HG03060 (cell line): Measurements from ENCODE around the gene MARCHF10.

Experiments
- ATAC-seq: cut with Tn5 transposase; IDR thresholded peaks from one replicate; pipeline ENCODE4 v1.9.1; 2021; ENCODE audit warnings: low read depth, moderate number of reproducible peaks; ENCODE audit not compliant: unreplicated experiment

Gene MARCHF10

DNA sequence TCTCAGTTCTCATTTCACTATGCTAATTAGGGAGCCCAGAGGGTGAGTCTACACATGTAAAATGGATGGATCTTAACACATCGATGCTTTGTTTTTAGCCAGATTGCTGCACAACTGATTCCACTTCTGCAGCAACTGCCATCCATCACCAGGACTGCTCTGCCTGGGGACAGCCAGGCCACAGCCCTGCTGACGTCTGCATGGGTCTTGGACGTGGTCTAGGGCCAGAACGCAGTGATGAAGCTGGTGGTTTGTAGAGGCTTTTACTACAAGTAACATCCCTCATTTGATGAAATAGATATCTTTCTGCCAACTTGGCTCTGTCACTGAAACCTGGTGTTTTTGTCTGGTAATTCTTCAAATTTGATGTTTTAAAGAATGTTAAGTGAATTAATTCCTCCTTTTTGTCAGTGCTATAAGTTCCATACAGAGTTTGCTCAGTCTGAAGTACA is 50.6 kb downstream of the MARCHF10 start:
- no peak for ATAC-seq

DNA sequence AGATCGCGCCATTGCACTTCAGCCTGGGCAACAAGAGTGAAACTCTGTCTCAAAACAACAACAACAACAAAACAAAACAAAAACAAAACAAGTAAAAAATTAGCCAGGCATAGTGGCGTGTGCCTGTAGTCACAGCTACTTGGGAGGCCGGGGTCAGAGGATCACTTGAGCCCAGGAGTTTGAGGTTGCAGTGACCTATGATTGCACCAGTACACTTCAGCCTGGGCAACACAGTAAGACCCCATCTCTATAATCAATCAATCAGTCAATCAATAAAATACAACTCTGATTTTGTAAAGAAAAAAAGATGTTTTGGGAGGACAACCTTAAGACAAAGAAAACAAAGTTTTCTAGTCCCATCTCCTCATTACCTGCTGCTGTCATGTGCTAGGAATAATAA is 51.9 kb downstream of the MARCHF10 start:
- no peak for ATAC-seq

DNA sequence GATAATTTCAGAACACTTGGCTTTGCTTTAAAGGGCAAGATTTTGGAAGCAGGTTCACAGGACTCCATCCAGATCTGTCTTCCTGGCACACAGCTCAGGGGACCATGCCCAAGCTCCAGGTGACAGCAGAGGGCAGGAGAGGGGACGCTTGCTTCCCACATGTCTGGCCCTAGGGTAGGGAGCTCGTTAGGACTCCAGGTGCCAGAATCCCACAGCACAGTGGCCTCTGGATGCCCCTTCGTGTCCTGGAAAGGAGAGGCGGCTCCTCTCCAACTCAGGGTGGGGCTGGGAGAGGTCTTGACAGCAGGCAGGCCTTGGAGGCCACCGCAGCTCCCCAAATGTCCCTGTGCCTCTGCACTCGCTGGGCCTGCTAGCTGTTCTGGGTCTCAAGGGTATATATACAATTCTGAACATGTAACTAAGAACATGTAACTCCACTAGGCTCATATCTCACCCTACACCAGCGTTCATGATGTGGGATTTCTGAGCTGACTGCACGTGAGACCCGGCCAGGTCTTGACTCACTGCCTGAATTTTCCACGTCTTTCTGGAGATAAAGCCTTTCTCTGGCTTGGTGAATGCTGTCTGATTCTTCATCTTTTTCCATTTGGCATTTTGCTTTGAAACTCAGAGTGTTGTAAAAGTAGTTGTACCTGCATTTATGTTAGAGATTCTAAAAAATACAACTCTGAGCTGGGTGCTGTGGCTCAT is 52.8 kb downstream of the MARCHF10 start:
- no peak for ATAC-seq

DNA sequence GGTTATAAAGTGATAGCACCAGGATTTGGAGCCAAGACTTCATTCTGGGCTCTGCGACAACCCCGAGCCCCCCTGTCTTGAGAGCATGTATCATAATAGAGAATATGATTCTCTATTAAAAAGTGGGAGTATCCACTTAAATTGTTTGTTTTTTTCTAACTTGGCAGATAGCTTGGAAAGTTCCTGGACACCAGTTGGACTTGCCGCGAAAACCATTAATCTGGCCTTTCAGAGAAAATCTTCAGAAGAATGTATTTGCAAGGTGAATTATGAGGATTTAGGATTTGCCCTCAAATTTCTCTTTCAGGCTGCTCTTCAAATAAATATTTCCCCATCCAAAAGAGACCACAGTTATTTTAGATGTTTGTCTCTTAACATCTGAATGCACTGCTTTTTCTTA is 53.5 kb downstream of the MARCHF10 start:
- no peak for ATAC-seq

DNA sequence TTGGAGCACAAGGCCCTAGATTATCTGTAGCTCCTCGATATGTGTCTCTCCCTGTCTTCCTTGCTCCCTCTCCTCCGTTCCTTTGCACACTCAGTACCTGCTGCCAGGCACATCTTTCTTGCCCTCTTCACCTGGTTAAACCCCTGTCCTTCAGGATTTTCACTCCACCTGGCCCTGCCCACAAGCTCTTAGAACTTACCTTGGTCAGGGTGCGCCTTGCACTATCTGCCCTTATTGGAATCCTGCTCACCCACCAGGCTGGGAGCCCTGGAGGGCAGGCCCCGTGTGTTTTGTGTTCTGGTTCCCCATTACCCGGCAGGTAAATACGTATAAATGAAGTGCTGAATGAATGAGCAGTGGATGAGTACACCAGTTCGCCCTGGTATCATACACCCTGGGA is 54.6 kb downstream of the MARCHF10 start:
- ATAC-seq = no peak

DNA sequence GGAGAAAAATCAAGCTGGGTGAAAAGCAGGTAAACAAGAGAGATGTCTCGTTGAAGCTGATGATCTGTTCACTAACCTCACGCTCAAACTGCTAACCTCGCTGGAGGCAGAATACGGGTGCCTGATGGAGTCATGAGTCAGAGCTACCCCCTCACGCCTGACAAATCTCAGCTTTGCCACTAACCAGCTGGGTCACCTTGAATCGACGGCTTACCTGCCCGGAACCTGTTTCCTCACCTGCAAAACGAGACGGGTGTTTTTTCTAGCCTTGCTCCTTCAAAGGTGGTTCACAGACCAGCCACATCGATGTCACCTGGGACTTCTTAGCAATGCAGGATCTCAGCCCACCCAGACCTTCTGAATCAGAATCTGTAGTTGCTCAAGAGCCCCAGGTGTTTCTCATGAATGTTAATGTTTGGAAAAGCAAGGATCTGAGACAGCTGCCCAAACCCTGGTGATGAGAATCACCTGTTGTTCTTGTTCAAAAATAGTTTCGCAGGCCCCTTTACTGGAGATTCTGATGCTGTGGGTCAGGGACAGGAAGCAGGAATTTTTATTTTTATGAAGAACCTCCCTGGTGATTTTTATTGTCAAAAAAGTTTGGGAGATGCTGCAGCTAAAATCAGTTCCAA is 56.9 kb downstream of the MARCHF10 start:
- ATAC-seq = no peak

DNA sequence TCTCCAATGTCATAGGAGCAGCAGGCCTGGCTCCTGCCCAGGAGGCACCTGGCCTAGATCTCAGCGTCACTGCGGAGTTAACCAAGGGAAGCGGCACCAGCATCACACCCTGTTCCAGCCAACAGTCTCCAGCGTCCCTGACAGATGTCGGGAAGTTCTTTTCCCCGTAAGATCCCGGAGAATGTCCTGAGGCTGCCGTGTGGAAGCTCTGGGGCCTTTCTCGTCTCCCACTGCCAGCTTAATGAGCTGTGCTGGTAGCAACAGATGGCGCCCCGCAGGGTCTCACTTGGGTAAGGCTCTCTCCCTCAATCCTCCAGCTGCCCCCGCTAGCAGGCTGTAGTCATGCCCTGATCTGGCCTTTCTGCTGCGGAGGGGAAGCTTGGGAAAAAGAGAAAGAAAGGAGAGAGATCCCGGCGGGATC is 57.5 kb downstream of the MARCHF10 start:
- ATAC-seq = no peak

DNA sequence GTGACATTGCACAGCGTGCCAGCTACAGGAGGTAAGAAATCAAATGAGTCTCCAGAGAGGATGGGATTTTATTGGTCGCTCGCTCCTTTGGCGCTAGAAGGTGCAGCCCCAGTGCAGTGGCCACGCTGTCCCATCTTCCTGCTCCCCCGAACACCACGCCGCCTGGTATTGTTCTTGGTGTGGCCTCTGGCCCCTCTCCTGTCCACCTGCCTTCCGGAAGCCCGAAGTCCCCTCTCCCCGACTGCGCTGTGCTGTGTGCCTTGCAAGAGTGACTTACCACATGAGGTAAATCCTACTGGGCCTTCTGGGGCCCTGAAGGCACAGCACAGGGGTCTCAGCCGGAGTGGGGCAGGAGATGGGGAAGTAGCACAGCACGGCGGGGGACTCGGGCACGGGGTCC is 58.2 kb downstream of the MARCHF10 start:
- no peak for ATAC-seq

DNA sequence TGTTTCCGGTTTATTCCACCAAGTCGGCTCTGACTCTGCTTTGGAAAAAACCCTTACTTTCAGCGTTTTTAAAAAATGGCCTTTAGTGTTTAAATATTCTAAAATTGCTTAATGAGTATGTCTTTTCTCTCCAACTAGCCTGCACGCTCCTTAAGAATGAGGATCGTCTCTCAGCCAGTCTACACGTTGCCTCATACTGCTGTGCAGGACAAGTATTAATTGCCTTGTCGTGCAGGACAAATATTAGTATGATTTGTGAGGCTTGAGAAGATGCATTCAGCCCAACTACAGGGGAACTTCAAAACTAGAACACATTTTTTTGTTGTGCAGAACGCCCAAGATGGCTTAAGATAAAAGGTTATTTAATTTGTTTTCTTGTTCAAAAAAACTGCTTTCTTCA is 61.2 kb downstream of the MARCHF10 start:
- ATAC-seq = no peak

DNA sequence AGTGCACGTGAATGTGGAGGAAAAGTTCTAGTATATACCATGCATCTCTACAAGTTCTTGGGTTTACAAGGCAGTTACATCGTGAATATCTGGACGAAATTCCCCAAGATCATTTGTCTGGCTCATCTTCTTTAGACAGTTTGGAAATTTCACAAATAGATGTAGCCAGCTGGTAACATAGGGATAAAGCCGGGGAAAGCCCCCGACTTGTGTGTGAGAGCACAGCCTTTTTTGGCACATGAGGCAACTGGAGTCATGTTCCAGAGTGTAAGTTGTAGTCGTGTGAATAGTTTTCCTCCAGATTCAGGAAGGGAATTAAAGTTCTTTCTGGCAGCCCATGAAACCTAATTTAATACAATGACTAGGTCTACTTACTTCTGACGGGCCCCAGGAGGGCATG is 62.3 kb downstream of the MARCHF10 start:
- no peak for ATAC-seq

DNA sequence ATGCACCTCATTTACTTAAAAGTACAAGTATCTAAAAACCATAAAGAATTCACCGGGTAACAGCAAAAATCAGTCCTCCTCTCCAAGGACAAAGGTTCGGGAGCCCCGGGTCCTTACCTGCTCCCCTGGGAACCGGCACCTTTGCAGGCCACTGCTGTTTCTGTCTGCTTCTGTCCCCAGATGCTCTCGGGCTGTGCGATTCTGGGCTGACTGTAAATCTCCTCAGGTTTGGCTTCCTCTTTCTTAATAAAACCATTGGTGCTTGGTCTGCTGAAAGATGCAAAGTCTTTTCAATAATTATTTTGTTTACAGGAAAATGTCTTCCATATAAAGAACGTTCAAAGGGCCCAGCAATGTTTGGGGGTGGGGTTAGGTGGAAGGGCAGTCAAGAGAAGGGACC is 63.9 kb downstream of the MARCHF10 start:
- ATAC-seq = no peak

DNA sequence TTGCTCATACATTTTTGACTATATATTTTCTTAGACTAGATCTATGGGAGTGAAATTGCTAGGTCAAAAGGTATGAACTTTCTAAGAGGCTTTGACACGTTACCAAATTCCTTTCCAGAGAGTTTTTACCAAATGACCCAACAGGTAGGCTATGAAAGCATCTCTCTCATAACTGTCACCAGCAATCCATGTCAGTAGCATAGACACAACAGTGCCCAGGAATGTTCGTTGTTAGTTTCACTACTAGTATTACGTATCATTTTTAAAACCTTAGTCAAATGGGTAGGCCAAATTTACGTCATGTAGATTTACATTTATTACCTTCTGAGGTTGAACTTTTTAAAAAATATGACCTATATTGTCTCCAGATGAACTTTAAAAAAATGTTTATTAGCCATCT is 66.8 kb downstream of the MARCHF10 start:
- peak; percentile 61 for ATAC-seq

DNA sequence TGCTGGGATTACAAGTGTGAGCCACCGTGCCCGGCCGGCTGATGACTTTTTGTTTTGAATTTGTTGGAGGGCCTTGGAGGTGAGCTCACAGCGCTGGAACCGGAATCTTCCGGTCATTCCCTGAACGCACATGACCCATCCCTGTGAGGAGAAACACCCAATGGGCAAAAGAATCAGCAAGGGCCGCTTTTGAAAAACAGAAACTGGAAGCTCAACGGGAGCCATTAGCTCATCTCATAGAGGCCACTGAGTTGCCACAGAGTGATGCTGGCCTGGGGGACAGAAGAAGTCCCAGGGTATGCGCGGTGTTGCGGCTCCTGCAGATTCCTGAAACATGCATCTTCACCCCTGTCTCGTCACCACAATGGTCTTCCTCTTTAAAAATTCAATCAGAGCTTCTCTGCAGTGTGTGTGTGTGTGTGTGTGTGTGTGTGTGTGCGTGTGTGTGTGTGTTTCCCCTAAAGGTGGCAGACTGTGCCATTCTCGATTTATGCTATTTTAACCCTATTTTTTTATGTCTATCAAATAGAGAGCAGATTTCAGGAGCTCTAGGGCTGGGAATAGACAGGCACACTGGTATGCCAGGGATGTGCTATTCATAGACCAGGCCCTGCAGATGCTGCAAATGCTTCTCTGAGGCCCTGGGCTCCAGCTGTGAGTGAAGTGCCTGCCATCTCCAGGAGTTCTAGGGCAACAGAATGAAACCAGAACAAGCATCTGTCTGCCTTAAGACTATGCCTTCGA is 68.3 kb downstream of the MARCHF10 start:
- ATAC-seq = no peak

DNA sequence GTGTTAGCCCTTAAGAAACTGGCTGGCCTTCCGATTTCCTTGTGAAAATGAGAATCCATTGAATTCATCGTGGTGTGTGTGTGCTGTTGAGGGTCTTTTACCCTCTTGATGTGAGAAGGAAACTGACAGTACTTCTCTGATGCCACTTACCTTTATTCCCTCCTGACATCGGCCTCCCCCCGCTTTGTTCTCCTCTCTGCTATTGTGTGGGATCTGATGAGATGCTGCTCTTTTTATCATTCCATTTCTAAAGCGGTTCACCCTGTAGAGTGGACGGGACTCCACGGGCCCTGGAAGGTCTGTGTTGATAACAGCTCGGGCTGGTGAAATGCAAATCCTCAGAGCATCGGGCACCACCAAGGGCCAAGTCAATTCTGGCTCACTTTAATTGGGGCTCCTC is 69.8 kb downstream of the MARCHF10 start:
- ATAC-seq = no peak

DNA sequence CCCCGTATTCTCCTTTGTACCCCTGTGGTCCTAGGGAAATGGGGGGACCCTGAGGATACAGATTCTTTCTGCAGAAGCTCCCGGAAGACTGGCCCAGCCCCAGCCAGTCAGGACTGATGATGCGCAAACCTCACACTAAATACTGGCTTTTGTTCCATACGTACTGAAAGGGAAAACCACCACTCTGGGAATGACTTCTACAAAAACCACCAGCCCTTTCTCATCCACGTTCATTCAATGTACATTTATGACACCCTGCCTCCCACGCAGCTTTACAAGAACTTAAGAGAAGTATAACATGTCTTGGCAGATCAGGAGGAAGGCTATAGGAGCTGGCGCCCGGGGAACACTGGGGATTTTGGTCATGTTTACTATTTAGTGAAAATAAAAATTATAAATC is 70.6 kb downstream of the MARCHF10 start:
- ATAC-seq = no peak

DNA sequence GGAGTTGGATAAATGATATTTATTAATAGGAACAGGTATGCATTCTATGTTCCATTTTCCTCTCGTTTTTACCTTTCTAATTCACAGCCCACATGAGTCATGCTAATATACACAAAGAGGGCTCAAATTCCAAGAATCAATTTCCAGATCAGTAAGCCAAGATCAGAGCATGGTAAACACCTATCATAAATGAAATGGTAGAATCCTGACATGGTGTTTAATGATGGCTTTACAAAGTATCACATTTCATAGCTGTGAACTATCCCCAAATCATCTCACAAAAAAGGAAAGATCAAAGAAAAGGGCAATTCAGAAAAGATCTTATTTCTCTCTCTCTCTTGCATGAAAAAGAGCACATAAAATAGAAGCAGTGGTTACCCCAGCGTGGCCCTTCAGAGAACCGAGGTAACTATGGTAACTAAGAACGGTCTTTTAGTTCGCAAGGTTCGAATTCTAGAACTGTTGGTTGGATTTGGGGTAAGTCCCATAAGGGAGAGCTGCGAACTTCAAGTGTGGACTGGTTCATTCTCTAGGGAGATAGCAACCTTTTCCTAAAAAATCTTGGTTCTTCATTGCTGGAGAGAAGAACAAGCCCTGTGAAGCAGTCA is 73.0 kb downstream of the MARCHF10 start:
- ATAC-seq = no peak

DNA sequence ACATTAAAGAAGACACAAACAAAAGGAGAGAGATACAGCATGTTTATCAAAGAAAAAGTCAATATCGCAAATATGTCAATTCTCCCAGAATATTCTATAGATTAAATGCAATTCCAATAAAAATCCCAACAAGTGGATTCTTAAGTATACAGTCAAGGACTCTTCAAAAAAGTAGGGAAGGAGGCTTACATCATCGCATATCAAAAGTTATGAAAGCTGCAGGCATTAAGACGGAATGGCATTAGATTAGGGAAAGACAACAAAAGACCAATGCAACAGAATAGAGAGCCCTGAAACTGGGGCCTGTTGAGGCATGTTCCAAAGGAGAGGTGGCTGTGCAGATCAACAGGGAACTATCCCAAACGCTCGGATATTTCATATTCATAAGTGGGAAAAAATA is 76.0 kb downstream of the MARCHF10 start:
- ATAC-seq = no peak

DNA sequence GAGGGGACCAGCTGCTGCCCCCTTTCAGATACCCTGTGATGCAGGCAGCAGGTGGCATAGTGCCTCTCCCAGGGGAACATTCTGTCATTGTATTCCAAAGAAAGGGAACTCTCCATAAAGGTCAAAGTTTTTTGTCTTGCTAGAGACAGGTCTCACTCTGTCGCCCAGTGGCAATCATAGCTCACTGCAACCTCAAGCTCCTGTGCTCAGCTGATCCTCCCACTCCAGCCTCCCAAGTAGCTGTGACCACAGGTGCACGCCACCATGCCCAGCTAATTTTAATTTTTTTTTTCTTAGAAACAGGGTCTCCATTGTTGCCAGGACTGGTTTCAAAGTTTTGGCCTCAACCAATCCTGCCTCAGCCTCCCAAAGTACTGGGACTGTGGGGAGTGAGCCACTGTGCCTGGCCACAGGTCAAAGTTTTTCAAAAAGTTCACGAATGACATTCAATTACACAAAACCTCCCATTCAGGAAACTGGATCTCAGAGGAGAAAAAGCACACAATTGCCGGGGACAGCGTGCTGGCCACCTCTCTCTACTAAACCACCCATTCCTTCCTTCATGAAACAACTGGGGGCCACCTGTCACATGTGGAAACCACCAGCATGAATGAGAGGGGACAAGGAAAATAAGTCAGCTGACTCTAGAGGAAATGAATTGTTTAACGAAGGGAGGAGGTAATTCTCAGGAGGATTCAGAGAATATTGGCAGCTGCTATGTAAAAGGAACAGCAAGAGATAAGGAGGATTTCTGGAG is 80.0 kb downstream of the MARCHF10 start:
- ATAC-seq = no peak

DNA sequence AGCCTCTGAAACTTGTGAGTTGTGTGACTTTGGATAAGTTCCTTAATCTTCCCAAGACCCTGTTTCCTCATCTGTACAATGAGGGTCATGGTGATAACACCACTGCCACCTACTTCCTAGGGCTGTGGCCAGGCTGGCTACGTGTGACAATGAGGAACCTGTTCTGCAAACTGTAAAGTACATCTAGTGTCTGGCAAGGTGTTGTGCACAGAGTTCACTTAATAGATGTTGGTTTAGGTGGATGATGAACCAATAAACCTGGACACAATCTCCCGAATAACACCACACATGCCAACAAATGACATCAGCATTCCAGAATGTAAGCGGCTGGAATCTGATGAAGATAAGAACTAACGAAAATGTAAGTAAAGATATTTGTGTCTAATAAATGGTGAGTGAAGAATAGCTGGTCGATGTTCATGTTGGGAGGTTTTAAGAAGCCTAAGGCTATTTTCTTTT is 82.3 kb downstream of the MARCHF10 start:
- ATAC-seq = no peak

DNA sequence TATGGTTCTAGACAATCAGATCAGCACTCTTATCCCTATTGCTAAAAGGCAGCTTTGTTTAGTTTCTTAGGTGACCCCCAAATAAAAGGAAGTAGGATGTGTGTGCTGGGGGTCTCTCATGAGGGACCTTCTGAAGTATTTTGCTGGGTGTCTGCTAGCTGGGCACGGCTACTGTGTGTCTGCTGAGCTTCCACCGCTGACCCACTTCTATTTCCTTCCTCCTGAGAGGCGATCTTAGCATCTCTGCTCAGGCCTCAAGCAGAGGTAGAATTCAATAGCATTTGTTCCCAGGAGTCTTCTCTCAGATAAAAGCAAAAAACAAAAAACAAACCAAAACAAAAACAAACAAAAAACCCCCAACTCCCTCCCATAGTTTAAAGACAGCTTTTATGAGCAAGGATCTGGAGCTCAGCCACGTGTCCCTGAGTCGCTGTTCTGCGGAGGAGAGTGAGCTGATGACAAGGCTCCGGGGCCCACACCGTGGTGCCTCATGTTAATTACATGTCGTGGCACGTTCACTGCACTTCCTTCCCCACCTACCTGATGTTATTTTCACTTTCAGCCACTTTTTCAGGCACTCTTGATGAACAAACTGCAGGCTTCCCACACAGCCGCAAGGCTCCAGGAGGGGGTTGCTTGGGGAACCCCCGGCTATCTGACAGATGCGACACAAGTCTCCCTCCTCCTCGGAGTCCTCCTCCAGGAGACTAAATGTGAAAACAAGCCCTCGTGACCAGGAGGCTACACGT is 83.5 kb downstream of the MARCHF10 start:
- ATAC-seq = peak; percentile 76
